Measurements from ENCODE around the gene SHOX.

DNA sequence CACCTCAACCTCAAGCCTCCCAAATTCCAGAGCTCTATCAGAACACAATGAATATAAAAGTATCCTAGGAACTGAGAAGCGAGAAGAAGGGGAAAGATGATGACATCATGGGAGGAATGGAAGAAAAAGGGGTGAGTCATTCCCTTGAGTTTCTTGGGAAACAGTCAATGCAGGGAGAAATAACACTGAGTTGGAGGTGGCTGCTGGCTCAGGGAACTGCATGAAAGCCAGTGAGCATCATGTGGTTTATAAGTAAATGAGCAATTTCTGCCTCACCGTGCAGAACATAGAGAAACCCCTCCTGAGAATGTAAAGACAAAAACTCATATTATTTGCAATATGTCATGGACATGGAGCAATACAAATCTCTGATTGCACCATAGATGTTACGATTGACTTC lies 73.3 kb downstream of the SHOX start:
- TF ChIP-seq, protein P1, sequence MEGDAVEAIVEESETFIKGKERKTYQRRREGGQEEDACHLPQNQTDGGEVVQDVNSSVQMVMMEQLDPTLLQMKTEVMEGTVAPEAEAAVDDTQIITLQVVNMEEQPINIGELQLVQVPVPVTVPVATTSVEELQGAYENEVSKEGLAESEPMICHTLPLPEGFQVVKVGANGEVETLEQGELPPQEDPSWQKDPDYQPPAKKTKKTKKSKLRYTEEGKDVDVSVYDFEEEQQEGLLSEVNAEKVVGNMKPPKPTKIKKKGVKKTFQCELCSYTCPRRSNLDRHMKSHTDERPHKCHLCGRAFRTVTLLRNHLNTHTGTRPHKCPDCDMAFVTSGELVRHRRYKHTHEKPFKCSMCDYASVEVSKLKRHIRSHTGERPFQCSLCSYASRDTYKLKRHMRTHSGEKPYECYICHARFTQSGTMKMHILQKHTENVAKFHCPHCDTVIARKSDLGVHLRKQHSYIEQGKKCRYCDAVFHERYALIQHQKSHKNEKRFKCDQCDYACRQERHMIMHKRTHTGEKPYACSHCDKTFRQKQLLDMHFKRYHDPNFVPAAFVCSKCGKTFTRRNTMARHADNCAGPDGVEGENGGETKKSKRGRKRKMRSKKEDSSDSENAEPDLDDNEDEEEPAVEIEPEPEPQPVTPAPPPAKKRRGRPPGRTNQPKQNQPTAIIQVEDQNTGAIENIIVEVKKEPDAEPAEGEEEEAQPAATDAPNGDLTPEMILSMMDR (IDR thresholded peaks at IDR 0.05; ENCODE audit: borderline replicate concordance, extremely low read depth, low read length, poor library complexity, severe bottlenecking) = no peak
- TF ChIP-seq EZH2 (IDR thresholded peaks at IDR 0.05; ENCODE audit: borderline replicate concordance, low read depth, low read length, severe bottlenecking) = no peak
